HG03442 (cell line): Measurements from ENCODE around the gene UACA.

Source experiments
- ATAC-seq: cut with Tn5 transposase; IDR thresholded peaks from one replicate; pipeline ENCODE4 v1.9.1; 2021; ENCODE audit warnings: mild to moderate bottlenecking, moderate library complexity; ENCODE audit not compliant: unreplicated experiment

UACA gene

DNA sequence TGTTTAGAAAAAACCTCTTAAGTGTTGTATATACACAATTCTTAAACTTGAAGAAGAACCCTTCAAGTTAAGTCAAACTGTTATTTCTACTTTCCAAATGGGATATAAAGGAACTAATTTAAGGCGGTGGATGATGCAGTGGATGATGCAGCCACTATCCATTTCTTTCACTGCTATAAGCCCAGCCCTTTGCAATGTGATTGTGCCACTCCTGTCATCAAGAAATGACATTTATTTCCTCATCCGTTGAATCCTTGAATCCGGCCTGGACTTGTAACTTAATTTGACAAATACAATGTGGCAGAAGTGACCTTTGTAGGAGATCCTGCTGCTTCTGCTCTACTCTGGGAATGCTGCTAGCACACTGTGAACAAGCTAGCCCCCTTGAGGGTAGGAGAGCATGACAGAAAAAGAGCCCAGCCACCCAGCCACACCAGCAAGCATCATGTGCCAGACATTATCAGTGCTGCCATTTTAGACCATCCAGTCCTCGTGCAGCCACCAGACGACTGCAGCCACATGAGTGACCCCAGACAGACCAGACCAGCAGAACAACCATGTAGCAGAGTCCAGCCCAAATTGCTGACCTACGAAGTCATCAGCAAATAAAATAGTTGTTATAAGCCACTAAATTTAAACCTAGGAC is 47.4 kb downstream of the UACA start:
- ATAC-seq = no peak

DNA sequence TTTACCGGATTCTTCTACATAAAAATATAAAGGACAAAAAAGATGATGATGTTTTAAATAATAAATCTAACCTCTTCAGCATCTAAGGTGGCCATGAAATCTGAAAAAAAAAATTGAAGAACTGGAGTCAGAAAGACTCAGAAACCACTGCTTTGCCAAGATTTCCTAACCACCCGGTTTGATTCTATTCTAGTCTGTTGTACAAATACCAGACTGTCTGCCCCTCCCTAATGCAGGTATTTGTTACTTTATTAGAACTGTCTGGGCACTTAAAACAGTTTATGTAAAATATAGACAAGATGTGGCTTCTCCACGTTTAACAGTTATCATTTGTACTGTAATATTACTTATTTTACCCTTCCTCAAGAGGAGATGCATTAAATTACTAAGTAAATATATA is 48.8 kb downstream of the UACA start:
- ATAC-seq = no peak

DNA sequence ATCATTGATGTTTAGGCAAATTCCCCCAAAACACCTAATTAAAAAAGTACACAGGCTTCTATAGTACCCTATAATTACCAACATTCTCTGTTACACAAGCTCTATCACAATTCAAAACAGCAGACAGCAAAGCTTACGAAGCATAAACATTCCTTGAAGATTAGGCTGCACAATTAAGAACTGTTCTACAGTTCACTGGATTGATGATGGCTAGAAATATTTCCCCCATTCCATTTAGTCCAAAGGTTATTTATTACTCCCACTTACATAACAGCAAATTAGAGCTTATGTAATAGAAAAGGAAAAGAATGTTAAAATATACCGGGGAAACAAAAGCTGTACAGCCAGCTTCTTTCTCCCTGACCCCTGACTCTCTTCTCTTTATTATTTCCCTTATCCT is 49.3 kb downstream of the UACA start:
- no peak for ATAC-seq

DNA sequence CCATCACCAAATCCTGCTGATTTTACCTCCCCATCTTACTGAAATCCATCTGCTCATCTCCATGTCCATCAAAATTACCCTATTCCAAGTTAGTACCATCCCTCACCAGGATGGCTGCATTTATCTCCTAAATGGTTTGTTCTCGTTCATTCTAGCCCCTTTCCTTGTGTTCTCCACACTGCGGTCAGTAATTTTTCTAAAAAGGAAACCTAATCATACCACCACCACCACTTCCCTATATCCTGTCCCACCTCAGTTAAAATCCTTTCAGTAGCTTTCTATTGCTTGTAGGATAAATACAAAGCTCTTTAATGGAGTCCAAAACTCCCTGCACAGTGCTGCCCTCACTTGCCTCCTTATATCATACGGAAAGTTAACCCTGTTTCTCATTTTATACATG is 51.1 kb downstream of the UACA start:
- ATAC-seq = no peak

DNA sequence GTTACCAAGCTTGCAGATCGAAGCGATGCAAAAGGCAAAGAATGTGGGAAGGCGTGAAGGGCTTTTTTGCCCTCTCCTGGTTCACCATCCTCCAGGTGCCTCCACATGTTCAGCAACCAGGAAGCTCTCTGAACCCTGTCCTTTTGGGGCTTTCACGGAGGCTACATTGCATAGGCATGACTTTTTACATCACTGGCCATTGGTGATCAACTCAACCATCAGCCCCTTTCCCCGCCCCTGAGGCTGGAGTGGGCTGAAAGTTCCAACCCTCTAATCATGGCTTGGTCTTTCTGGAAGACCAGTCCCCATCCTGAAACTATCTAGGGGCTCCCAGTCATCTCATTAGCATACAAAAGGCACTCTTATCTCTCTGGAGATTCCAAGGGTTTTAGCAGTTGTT is 52.6 kb downstream of the UACA start:
- no peak for ATAC-seq

DNA sequence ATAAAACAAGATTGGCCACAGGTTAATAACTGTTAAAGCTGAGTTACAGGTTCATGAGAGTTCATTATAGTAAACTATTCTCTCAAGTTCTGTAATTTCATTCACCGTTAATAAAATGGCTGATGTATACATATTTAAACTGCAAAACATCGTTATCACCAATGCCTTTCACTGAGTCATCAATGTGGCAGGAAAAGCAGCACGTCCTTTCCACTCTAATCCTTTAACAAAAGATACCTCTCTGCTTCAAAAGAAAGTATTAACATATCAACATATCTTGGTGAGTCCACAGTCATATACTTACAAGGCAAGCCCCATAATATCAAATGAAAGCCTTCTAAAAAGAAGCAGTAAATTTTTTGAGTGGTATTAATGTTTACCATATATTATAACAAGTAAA is 54.5 kb downstream of the UACA start:
- no peak for ATAC-seq

DNA sequence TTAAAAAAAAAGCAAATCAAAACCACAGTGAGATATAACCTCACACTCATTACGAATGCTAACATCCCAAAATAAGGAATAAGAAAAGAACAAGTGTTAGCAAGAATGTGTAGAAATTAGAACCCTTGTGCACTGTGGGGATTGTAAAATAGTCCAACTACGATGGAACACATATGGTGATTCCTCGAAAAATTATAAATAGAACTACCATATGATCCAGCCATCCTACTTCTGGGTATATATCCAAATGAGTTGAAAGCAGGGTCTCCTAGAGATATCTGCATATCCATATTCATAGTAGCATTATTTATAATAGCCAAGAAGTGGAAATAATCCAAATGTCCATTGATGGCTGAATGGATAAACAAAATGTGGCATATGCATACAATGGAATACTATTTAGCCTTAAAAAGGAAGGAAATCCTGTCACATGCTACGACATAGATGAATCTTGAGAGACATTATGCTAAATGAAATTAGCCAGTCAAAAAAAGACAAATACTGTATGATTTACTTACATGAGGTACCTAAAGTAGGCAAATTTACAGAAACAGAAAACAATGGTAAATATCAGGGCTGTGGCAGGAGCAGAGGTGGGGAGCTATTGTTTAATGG is 55.6 kb downstream of the UACA start:
- no peak for ATAC-seq

DNA sequence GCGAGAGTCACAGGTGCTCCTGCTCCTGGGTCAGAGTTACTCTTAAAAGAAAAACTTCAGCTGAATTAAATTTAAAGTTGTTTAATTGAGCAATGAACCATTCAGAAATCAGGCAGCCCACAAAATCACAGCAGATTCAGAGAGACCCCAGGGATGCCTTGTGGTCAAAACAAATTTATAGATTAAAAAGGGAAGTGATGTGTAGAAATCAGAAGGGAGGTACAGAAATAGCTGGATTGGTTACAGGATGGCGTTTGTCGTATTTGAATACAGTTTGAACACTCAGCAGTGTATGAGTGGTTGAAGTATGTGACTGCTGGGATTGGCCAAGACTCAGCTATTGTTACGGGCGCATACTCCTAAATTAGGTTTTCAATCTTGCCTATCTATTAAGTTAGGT is 58.6 kb downstream of the UACA start:
- ATAC-seq = no peak

DNA sequence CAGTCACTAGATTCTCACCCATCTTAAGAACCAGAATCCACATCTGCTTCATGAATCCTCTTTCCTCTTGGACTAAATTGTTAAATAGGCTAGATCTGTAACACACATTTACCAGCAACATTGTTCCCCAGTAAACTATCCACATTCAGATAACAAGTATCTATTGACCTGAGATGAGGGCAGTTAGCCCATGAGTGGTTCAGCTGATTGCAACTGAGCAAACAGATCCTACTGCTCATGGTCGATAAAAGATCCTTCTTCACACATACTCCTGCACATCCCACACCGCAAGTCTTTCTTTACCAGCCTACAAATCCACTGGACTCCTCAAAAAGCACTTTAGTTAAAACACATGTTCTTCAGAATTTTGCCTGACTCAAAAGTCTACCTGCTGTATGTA is 59.2 kb downstream of the UACA start:
- ATAC-seq = no peak

DNA sequence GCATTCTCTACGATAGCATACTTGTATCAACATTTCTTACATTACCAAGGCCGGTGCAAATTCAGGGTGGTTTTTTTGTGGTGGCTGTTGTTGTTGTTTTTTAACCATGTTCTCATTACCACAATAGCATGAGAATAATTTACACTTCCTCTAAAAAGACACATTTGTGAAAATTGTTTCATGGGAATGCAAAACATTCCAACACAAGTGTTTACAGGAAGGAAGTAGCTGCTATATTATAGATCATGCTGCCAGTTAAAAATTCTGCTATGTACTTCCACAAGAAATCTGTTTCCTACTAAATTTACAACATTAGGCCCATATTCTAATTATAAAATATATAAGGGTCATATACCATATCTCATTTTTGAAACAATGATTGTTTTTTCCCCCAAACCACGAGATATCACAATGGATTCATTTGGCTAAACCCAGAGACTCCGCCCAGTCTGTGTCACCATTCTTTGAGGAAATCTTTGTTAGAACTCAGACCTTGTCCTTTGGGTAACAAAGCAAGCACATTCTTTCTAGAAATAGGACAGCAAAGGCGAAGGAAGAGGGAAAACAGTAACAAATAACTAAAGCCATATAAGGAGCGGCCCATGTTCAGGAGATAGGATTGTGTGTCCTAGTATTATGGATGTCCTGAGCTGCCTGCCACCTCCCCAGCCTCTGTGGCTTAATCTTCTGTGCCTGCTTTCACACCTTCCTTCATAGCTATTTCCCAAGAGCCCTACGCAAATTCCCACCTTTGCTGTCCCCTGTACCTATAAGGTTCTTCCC is 60.1 kb downstream of the UACA start:
- no peak for ATAC-seq

DNA sequence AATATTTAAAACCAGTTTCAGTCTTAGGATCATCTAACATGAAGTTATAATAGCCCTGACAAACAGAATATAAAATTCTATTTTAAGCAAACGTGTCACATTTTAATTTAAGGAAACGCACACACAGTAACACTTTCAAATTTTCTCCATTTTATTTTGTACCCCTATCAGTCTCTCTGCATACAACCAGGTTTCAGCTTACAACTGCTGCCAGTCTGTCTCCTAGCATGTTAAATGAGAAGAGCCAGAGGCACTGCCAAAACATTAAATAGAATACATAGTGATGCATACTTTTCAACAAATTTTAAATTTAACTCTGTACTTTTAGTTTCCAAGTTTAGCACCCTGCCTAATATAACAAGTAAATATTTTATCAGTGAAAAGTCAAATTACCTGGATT is 60.8 kb downstream of the UACA start:
- no peak for ATAC-seq

DNA sequence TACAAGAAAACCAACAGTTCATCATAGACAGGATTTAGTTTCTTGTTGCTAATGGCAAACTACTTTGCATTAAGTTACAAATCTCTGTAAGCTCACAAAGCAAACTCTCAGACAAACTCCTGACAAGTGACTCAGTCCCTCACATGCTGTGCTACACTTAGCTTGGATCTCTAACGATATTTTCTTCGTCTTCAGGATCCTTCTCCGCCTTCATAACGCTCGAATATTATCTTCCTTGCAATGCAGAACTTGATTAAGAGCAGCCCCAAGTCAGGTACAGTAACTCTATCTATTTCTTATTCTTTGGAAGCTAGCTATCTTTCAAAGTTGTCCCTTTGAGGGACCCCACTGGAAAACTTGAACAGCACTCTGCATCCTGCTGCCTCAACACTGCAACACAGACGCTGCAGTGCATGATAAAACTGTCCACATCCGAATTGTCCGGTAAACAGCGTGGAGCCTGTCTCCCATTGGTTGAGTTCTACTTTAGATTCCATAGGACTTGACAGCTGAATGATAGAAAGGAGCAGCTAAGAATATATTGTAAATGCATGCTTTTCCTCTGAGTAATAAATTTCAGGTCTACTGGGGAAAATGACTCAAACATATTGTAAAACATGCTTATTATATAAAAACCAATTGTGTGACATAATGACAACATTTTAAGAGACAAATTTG is 61.3 kb downstream of the UACA start:
- no peak for ATAC-seq

DNA sequence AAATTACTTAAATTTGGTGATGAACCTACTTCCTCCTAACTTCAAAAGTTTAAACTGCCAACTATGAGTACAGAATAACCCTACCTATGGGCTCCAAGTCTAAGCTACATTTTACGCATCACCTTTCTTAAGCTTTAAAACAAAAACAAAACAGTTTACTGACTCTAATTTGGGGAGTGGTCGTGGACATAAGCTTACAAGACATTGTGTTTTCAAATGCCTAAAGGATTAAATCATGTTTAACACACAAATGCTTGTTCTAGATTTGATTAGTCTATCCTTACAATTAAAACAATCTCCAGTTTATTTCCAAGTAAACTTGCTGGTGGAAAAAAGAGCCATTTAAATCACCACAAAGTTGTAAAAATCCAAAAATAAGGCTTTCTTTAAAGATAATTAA is 62.2 kb downstream of the UACA start:
- no peak for ATAC-seq

DNA sequence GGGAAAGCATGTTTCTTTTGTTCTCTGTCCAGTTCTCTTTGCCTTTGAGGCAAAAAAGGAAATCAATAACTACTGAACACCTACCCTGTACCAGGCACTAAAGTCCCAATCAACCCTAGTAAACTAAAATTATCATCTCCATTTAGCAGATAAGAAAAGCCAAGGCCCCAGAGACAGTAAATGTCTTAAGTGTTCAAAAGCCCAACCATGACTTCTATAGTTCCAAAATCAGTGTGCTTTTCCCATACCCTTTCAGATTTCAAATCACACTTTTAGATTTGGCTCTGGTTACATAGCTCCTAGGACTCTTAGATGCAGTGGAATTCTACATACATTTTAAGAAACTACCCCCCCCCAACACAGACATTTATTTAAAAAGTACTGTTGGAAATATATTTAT is 63.5 kb downstream of the UACA start:
- ATAC-seq = no peak

DNA sequence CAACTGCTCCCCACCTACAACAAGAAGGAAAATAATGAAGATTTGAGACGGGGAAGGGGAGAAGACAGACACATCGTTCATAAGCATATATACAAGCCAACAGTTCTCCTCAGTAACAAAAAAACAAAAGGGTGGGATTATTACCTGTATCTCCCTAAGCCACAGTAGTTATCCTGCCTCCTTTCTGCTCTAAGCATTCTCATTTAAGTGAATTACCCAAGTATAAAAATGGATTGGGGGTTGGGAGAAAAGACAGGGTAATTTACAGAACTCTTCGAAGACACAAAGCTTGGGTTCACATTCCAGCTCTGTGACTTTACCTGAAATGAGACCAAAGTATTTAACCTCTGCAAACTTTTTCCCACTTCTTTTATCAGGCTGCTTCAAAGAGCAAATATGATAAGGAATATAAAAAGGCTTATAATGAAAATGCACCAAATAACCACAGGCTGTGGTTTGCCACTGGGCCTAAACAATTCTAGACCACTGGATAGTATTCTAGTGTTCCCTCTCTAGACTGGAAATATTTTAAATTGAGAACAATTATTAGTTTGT is 64.4 kb downstream of the UACA start:
- no peak for ATAC-seq

DNA sequence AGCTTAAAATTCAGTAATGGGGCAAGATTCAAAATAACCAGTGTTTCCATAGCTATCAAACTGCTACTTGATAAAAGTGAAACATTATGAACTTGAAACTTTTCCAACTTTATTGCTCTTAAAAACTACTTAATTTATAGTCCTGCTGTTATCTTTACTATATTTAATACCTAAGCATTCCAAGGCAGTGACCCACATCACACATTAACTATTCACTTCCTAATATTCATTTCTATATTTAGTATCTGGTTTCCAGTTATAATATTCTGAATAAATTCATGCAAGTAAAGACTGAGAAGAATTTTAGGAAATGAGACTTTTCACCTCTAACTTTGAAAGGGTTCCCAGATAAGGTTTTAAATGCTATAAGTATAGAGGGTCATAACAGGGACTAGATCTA is 64.9 kb downstream of the UACA start:
- ATAC-seq = no peak

DNA sequence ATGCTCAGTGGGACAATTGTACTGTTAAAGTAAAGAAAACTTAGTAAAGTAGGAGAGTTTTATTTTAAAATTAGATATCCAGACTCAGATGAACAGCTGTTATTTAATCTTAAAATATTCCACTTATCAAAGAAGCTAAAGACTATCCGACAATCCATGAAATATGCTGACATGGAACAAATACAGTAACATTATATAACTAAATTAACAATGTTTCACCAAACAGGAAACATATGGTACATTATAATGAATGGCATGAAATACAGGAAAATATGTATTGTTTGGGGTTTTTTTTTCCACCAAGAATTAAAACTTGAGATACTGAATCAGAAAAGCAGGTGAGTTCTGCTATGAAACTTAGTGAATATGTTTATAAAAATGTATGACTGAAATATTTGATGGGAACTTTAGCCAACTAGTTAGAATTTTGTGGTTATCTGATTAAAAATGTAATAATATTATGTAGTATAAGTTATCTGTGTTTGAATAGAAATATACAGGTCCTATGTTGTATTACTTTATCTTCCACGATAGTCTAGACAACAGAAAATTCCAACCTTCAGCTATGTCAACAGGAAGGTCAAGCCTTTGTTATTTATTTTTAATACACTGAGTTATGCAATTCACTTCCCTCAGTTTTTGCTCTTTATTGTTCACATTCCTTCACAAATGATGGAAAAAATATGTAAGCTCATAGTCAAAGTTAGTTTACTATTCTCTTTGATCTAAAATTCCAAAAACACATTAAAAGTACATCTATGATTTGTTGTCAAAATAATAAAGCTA is 72.7 kb downstream of the UACA start:
- no peak for ATAC-seq

DNA sequence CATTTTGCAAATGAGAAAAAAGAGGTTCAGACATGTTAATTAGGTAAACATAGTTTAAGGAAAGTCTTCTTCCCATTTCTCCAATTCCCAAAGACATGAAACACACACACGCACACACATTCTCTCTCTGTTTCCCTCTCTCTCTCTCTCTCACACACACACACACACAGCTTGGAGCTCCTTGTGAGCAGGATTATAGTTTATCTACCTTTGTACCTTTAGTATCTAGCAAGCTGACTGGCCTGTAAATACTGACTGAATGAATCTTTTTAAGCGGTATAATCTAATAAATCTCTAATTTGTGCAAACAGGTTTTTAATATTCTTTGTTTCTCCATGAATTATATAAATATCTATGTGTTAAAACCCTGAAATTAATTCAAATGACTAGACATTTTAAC is 73.3 kb downstream of the UACA start:
- ATAC-seq = no peak

DNA sequence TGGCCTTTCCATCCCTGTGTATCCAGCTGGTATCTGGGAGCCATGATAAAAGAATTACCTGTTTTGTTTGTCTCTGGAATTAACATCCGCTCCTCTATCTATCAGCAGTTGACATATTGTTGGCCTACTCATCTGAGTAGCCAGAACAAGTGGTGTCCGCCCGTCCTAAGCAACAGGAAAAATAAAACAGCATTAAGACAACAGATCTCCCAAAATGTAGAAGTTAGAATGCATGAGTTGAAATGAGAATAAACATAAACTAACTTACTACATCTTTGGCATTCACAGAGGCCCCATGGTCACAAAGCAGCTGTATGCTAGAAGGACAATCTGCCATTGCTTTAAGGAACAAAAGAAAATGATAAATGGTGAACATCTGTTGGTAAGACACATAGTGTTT is 75.9 kb downstream of the UACA start:
- ATAC-seq = no peak

DNA sequence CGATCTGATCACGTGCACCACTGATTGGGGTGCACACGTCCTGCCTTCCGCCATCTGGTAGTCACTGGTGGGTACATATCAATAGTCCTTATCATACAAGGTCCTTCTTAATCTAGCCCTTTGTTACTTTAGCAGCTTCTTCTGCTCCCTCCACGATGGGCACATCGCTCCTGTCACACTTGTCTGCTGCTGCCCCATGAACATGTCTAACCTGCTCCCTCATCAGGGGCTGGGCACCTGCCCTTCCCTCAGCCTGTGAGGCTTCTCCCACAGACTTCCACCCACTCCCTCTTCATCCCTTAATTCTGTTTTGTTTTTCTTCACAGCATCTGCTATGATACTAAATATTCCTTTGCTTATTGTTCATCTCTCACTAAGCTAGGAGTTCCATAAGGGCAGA is 82.5 kb downstream of the UACA start:
- ATAC-seq = no peak

DNA sequence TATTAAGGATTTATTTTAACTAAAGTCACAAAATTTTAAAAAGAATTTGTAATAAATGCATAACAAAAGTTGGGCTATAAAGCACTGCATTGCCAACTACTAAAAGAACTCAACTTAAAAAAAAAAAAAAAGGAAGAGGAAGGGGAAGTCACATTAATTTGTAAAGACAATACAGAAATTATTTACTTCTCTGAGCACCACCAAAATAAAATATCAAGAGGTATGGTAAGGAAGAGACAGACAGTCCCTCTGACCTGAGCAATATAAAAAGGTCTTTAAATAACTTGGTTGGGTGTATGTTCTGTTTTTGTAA is 83.5 kb downstream of the UACA start:
- no peak for ATAC-seq
